ENCODE measurements around the gene NR6A1. TPM values are rescaled to one million over a fixed set of nuclear protein-coding genes. Genes with fewer than 3 reads are reported as not detected.

NR6A1 gene
- polyA plus RNA-seq, 2 of the 4 experiments (the other 2 are of a cell fraction): 1.7 to 3.3 TPM

GRCh38 chr9:124658165-124659017 is 112.7 kb downstream of the NR6A1 start:
- H3K27ac ChIP-seq: peak overlapping the region; percentile 86 to 88
- peak; percentile 95 to 97 for DNase-seq (ENCODE audit: low read depth in 1 of 2, low spot score in 1 of 2)
- peaks cover 35% of the 10 kb centered on the region for H3K4me1 ChIP-seq
- FAIRE-seq: peak; percentile 93
- ChIA-PET CTCF (interaction anchor here (0.7 to 10.8 kb wide), 9 partner anchors 9 to 181 kb away, joined by 3 to 73 read pairs (median 3); no protein-coding TSS in a partner anchor), POLR2A (interaction anchor here (0.5 to 3.4 kb wide), 22 partner anchors 9 to 583 kb away, joined by 3 to 19 read pairs (median 4); partner anchors contain the start of genes HSPA5 and NR6A1)
- peak overlapping the region; percentile 80 for H3K4me2 ChIP-seq
- peak overlapping the region; percentile 68 for H3K4me3 ChIP-seq
- ATAC-seq: peak; percentile 95 to 96
- no peaks in the 10 kb centered on the region for H3K9me3 ChIP-seq
- WGBS (ENCODE audit: missing lambda C conversion rate): 1% methylated on average over 14 of the region's 14 CpGs
- TF ChIP-seq POLR2A (IDR thresholded peaks at IDR 0.05; ENCODE audit: low read length) (peak; percentile 77), GATA3 (IDR thresholded peaks at IDR 0.05; ENCODE audit: borderline replicate concordance) (no peak; the same call in 1 of the 2 replicates), RAD21 (conservative IDR thresholded peaks at IDR 0.05 in 1 of 2, IDR thresholded peaks at IDR 0.05 in 1 of 2) (no peak), HMGXB4 (CRISPR knock-in tag; IDR thresholded peaks at IDR 0.05; ENCODE audit: borderline replicate concordance) (no peak), ATOH8 (CRISPR knock-in tag; IDR thresholded peaks at IDR 0.05; ENCODE audit: low read depth) (no peak), E2F6 (IDR thresholded peaks at IDR 0.05; ENCODE audit: borderline replicate concordance, low read depth) (no peak), MAX (IDR thresholded peaks at IDR 0.05) (peak; percentile 55), RNF2 (IDR thresholded peaks at IDR 0.05; ENCODE audit: borderline replicate concordance, low read depth) (no peak), HOXA7 (CRISPR knock-in tag; IDR thresholded peaks at IDR 0.05) (peak; percentile 55; the same call in 1 of the 2 replicates), NR3C1 (IDR thresholded peaks at IDR 0.05) (no peak), PBX3 (IDR thresholded peaks at IDR 0.05) (peak; percentile 84), HDAC2 (IDR thresholded peaks at IDR 0.05) (no peak), BCL3 (IDR thresholded peaks at IDR 0.05) (peak; percentile 95; the same call in 2 of the 3 replicates), PHF8 (IDR thresholded peaks at IDR 0.05; ENCODE audit: borderline replicate concordance, low read depth) (peak; percentile 60; the same call in 1 of the 2 replicates), REST (IDR thresholded peaks at IDR 0.05) (no peak), JUNB (IDR thresholded peaks at IDR 0.05) (no peak), MAZ (IDR thresholded peaks at IDR 0.05; ENCODE audit: borderline replicate concordance, low read depth, low read length) (no peak), EP300 (IDR thresholded peaks at IDR 0.05) (no peak), KDM1A (IDR thresholded peaks at IDR 0.05; ENCODE audit: low read depth) (no peak), EHMT2 (IDR thresholded peaks at IDR 0.05; ENCODE audit: low read depth) (no peak), TP53 (CRISPR knock-in tag; IDR thresholded peaks at IDR 0.05) (no peak), FOXS1 (CRISPR knock-in tag; IDR thresholded peaks at IDR 0.05) (no peak), ZC3H11A (IDR thresholded peaks at IDR 0.05) (no peak), JUN (IDR thresholded peaks at IDR 0.05) (peak; percentile 43 to 86; a peak in 4 of 5 replicates), RARB (CRISPR knock-in tag; IDR thresholded peaks at IDR 0.05) (peak; percentile 65; the same call in 1 of the 2 replicates), ELK1 (IDR thresholded peaks at IDR 0.05; ENCODE audit: low read depth, low read length) (no peak), POLR2AphosphoS2 (conservative IDR thresholded peaks at IDR 0.05; ENCODE audit: low read length) (no peak)

Measured in A549 (cell line).